ENCODE results near the gene SNRPD3.

GRCh38 chr22:24582056-24582814, 26.4 kb downstream of the SNRPD3 start:
- TF ChIP-seq CTCF (IDR thresholded peaks at IDR 0.05) (no peak), EP300 (IDR thresholded peaks at IDR 0.05) (no peak)
